HUES48 (cell line): ENCODE measurements around the gene PSMA7.
"Not testable (repeated sequence)": the region's sequence is repeated elsewhere in the genome, so short reads cannot be mapped to it uniquely, and the experiment has no call there.

ENCODE experiments used
- H3K27ac ChIP-seq: one replicate; pipeline ENCODE4 v1.7.0; 2013; ENCODE audit warnings: low read depth, low read length, inconsistent platforms
- H3K27me3 ChIP-seq: 2 replicates; pipeline ENCODE4 v1.6.1; 2013; ENCODE audit warnings: mild to moderate bottlenecking, low read length; ENCODE audit not compliant: control insufficient read depth, insufficient read depth
- H3K36me3 ChIP-seq: 2 replicates; pipeline ENCODE4 v1.6.1; 2013; ENCODE audit warnings: low read length; ENCODE audit not compliant: control insufficient read depth, insufficient read depth
- H3K4me1 ChIP-seq: 2 replicates; pipeline ENCODE4 v1.6.1; 2013; ENCODE audit warnings: mild to moderate bottlenecking, low read length; ENCODE audit not compliant: control insufficient read depth, insufficient read depth
- H3K4me3 ChIP-seq: 2 replicates; pipeline ENCODE4 v1.5.1; 2013; ENCODE audit warnings: mild to moderate bottlenecking, low read depth, low read length
- H3K9ac ChIP-seq: 2 replicates; pipeline ENCODE4 v1.6.1; 2013; ENCODE audit warnings: mild to moderate bottlenecking, low read depth, low read length, moderate library complexity
- H3K9me3 ChIP-seq: 2 replicates; pipeline ENCODE4 v1.6.1; 2013; ENCODE audit warnings: low read length; ENCODE audit not compliant: control insufficient read depth, insufficient read depth

Gene PSMA7

GRCh38 chr20:62151225-62151624 is 8.0 kb upstream of the PSMA7 start:
- Histone ChIP-seq H3K4me1 (peaks cover 22% of the 10 kb centered on the region), H3K4me3 (no peak overlapping the region), H3K9ac (no peak overlapping the region), H3K9me3 (no peaks in the 10 kb centered on the region), H3K36me3 (peaks cover 22% of the 10 kb centered on the region), H3K27me3 (no peaks in the 10 kb centered on the region), H3K27ac (no peak overlapping the region)

DNA sequence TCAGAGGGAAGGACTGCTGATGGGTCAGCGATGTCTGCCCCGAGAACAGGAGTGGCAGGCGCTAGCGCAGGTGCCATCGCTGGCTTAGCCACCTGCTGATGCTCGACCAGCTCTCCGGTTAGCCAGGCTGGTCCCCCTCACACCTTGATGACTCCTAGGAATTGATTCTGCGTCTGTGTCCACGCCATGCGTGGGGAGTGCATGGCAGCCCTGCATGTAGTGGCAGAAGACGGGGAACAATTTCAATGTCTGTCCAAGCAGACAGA is 7.0 kb upstream of the PSMA7 start:
- Histone ChIP-seq H3K27me3 (no peaks in the 10 kb centered on the region), H3K27ac (no peak overlapping the region), H3K4me1 (peaks cover 16% of the 10 kb centered on the region), H3K9ac (no peak overlapping the region), H3K9me3 (no peaks in the 10 kb centered on the region), H3K36me3 (peaks cover 30% of the 10 kb centered on the region), H3K4me3 (no peak overlapping the region)

- H3K4me1 ChIP-seq, result peaks cover 16% of the 10 kb centered on the region
These were observed 6.5 kb upstream of the PSMA7 start for GRCh38 chr20:62149532-62150309.

GRCh38 chr20:62148908-62149314 is 5.7 kb upstream of the PSMA7 start:
- no peaks in the 10 kb centered on the region for H3K27me3 ChIP-seq
- H3K27ac ChIP-seq, result peak overlapping the region; percentile 19
- no peaks in the 10 kb centered on the region for H3K9me3 ChIP-seq
- H3K4me3 ChIP-seq, result no peak overlapping the region
- H3K36me3 ChIP-seq, result peaks cover 29% of the 10 kb centered on the region
- peaks cover 18% of the 10 kb centered on the region for H3K4me1 ChIP-seq
- H3K9ac ChIP-seq, result no peak overlapping the region

More at GRCh38 chr20:62149532-62150309, 6.5 kb upstream of the PSMA7 start:
- Histone ChIP-seq H3K4me3 (no peak overlapping the region), H3K27ac (no peak overlapping the region), H3K9me3 (no peaks in the 10 kb centered on the region), H3K36me3 (peaks cover 34% of the 10 kb centered on the region), H3K27me3 (no peaks in the 10 kb centered on the region), H3K9ac (no peak overlapping the region)

DNA sequence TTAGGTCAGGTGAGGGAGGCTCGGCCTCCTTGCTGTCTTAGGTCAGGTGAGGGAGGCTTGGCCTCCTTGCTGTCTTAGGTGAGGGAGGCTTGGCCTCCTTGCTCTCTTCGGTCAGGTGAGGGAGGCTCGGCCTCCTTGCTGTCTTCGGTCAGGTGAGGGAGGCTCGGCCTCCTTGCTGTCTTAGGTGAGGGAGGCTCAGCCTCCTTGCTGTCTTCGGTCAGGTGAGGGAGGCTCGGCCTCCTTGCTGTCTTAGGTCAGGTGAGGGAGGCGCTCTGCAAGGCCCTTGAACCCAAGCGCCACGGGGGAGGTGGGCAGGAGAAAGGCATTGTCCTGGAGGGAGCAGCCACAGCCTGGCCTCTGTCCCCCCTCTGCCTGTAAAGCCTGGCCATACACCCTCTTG is 5.2 kb upstream of the PSMA7 start:
- H3K4me1 ChIP-seq, result peaks cover 18% of the 10 kb centered on the region
- not testable (repeated sequence) for H3K9ac ChIP-seq, H3K27me3 ChIP-seq, H3K9me3 ChIP-seq, H3K27ac ChIP-seq, H3K4me3 ChIP-seq
- H3K36me3 ChIP-seq, result peaks cover 27% of the 10 kb centered on the region

GRCh38 chr20:62147528-62147927 is 4.3 kb upstream of the PSMA7 start:
- Histone ChIP-seq H3K4me1 (peaks cover 18% of the 10 kb centered on the region), H3K27me3 (no peaks in the 10 kb centered on the region), H3K36me3 (peaks cover 18% of the 10 kb centered on the region), H3K4me3 (no peak overlapping the region), H3K27ac (no peak overlapping the region), H3K9ac (no peak overlapping the region), H3K9me3 (no peaks in the 10 kb centered on the region)

DNA sequence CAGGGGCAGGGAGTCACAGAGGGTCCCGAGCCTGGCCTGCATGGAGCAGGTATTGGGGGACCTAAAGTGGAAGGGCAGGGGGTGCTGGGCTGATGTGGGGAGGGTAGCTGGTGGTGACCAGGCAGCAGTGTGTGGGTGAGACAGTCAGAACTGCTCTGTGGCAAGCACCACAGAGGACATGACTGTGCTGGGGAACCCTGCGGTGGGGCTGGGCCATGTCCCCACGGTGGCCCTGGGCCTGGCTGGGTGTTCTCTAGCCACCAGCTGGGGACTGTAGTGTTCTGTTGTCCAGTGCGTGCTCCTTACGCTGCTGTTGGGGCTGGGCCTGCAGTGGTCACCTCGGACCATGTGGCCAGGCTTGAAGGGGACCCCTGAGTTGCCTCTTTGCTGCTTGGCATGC is 3.9 kb upstream of the PSMA7 start:
- no peak overlapping the region for H3K27ac ChIP-seq
- peaks cover 14% of the 10 kb centered on the region; the same call in 1 of the 2 replicates for H3K36me3 ChIP-seq
- no peak overlapping the region for H3K4me3 ChIP-seq
- H3K27me3 ChIP-seq, result no peaks in the 10 kb centered on the region
- no peak overlapping the region for H3K9ac ChIP-seq
- no peaks in the 10 kb centered on the region for H3K9me3 ChIP-seq
- H3K4me1 ChIP-seq, result peaks cover 18% of the 10 kb centered on the region

- Histone ChIP-seq H3K9ac (no peak overlapping the region), H3K4me1 (peaks cover 25% of the 10 kb centered on the region), H3K4me3 (no peak overlapping the region)
These were observed 3.0 kb upstream of the PSMA7 start for GRCh38 chr20:62146019-62146755.

GRCh38 chr20:62145688-62146018 is 2.5 kb upstream of the PSMA7 start:
- no peak overlapping the region for H3K27ac ChIP-seq
- H3K4me1 ChIP-seq, result peaks cover 25% of the 10 kb centered on the region
- H3K4me3 ChIP-seq, result no peak overlapping the region
- no peaks in the 10 kb centered on the region for H3K9me3 ChIP-seq
- H3K36me3 ChIP-seq, result peaks cover 22% of the 10 kb centered on the region
- H3K9ac ChIP-seq, result no peak overlapping the region
- no peaks in the 10 kb centered on the region for H3K27me3 ChIP-seq

More at GRCh38 chr20:62146019-62146755, 3.0 kb upstream of the PSMA7 start:
- Histone ChIP-seq H3K9me3 (no peaks in the 10 kb centered on the region), H3K36me3 (peaks cover 18% of the 10 kb centered on the region; the same call in 1 of the 2 replicates), H3K27me3 (no peaks in the 10 kb centered on the region), H3K27ac (no peak overlapping the region)

- Histone ChIP-seq H3K9me3 (no peaks in the 10 kb centered on the region), H3K4me1 (peaks cover 16% of the 10 kb centered on the region), H3K27ac (peak overlapping the region; percentile 78), H3K4me3 (peak overlapping the region; percentile 84), H3K36me3 (peaks cover 37% of the 10 kb centered on the region), H3K27me3 (no peaks in the 10 kb centered on the region), H3K9ac (peak overlapping the region; percentile 61; the same call in 1 of the 2 replicates)
These were observed 997 bp upstream of the PSMA7 start for GRCh38 chr20:62143957-62144825.
